Keratinocyte (primary cell): ENCODE results near the gene PSMB2. TPM values are rescaled to one million over a fixed set of nuclear protein-coding genes. Genes with fewer than 3 reads are reported as not detected.

Experiments
- DNase-seq: peaks from one replicate; pipeline ENCODE4 v3.0.0-alpha.2; 2011; ENCODE audit warnings: low read depth, missing footprints, low spot score
- FAIRE-seq: peaks from 2 replicates; lab custom pipeline; 2011; peaks lifted over from hg19 to GRCh38; lab: Jason Lieb, UNC
- H2AFZ ChIP-seq: 2 replicates; pipeline ENCODE4 v1.6.0; 2012; ENCODE audit warnings: low read length, control low read depth, inconsistent platforms; ENCODE audit not compliant: control insufficient read depth
- H3K27ac ChIP-seq: 2 replicates; pipeline ENCODE4 v1.5.1; 2011; ENCODE audit warnings: low read length; ENCODE audit not compliant: control insufficient read depth, insufficient read depth
- H3K27me3 ChIP-seq: 3 replicates; pipeline ENCODE4 v1.6.0; 2011; ENCODE audit warnings: low read length; ENCODE audit not compliant: control insufficient read depth, insufficient read depth; ENCODE audit errors: extremely low read depth
- H3K36me3 ChIP-seq, 2 experiments: 2 replicates in 1 of 2; 3 replicates in 1 of 2; pipeline ENCODE4 v1.5.1; 2011; ENCODE audit warnings: low read length in 2 of 2, mild to moderate bottlenecking in 1 of 2; ENCODE audit not compliant: control insufficient read depth in 2 of 2, insufficient read depth in 2 of 2; ENCODE audit errors: extremely low read depth in 1 of 2
- H3K4me1 ChIP-seq: 3 replicates; pipeline ENCODE4 v1.5.1; 2011; ENCODE audit warnings: low read length; ENCODE audit not compliant: control insufficient read depth, insufficient read depth; ENCODE audit errors: extremely low read depth
- H3K4me2 ChIP-seq: 3 replicates; pipeline ENCODE4 v1.6.0; 2011; ENCODE audit warnings: low read depth, low read length; ENCODE audit not compliant: control insufficient read depth, insufficient read depth; ENCODE audit errors: extremely low read depth
- H3K4me3 ChIP-seq, 3 experiments: fragments of 200-600 bp in 1 of 3; sonication (generic) in 1 of 3; 2 replicates in 2 of 3; 3 replicates in 1 of 3; pipeline ENCODE4 v1.5.1; 2011 to 2016; ENCODE audit warnings: low read length in 3 of 3, mild to moderate bottlenecking in 3 of 3, control low read depth in 2 of 3, inconsistent platforms in 1 of 3, low read depth in 1 of 3, mixed read lengths in 1 of 3, mixed run types in 1 of 3, moderate library complexity in 1 of 3; ENCODE audit not compliant: control insufficient read depth in 2 of 3, insufficient read depth in 2 of 3; ENCODE audit errors: extremely low read depth in 1 of 3
- H3K79me2 ChIP-seq: 2 replicates; pipeline ENCODE4 v1.6.0; 2012; ENCODE audit warnings: low read length; ENCODE audit not compliant: control insufficient read depth, insufficient read depth
- H3K9ac ChIP-seq: 3 replicates; pipeline ENCODE4 v1.6.0; 2011; ENCODE audit warnings: low read length; ENCODE audit not compliant: control insufficient read depth, insufficient read depth; ENCODE audit errors: extremely low read depth
- H3K9me1 ChIP-seq: 3 replicates; pipeline ENCODE4 v1.6.0; 2011; ENCODE audit warnings: low read length; ENCODE audit not compliant: control insufficient read depth, insufficient read depth; ENCODE audit errors: extremely low read depth
- H3K9me3 ChIP-seq: 2 replicates; pipeline ENCODE4 v1.5.1; 2012; ENCODE audit warnings: low read depth, low read length; ENCODE audit not compliant: control insufficient read depth
- H4K20me1 ChIP-seq: 3 replicates; pipeline ENCODE4 v1.6.0; 2011; ENCODE audit warnings: low read length; ENCODE audit not compliant: control insufficient read depth, insufficient read depth; ENCODE audit errors: extremely low read depth
- CTCF ChIP-seq, 3 experiments: IDR thresholded peaks in 1 of 3; conservative IDR thresholded peaks in 1 of 3; optimal IDR thresholded peaks in 1 of 3; 2 replicates in 2 of 3; 3 replicates in 1 of 3; pipeline versions ENCODE3 to v1.5.1; 2011; ENCODE audit warnings: low read length in 3 of 3, mild to moderate bottlenecking in 3 of 3, moderate library complexity in 2 of 3, control low read depth in 1 of 3, inconsistent platforms in 1 of 3; ENCODE audit not compliant: insufficient read depth in 2 of 3; ENCODE audit errors: extremely low read depth in 1 of 3
- EZH2 ChIP-seq: IDR thresholded peaks from one replicate; pipeline ENCODE4 v1.6.1; 2012; ENCODE audit warnings: inconsistent platforms, mild to moderate bottlenecking, low read length, moderate library complexity
- dilution Hi-C: fragments of 300-500 bp; cut with MboI; formaldehyde crosslinking; loops from one replicate; pipeline ENCODE4 v1.7.0; 2020; ENCODE audit warnings: low sequenced_read_pairs; ENCODE audit not compliant: extremely low pct_ligation_motif_present
- polyA plus RNA-seq, 5 experiments: library from polyadenylated mRNA; depleted of rRNA in 3 of 5; stranded (reverse) in 3 of 5; stranded (forward) in 1 of 5; unstranded in 1 of 5; fragments of >200 nt; gene quantifications; 1 replicate in 1 of 5; 2 replicates in 3 of 5; 3 replicates in 1 of 5; pipeline versions ENCODE4 v1.2.1 to v1.2.3, GENCODE V29; 2011 to 2012; ENCODE audit warnings: missing spikeins in 2 of 5, low read depth in 1 of 5, low replicate concordance in 1 of 5

The PSMB2 gene
- polyA plus RNA-seq, 1 donor (not counting 4 experiments of a cell fraction or from before 2014, with no cell fraction given) = 108 TPM

- Histone ChIP-seq H3K27me3 (peaks cover 10% of the 10 kb centered on the region), H3K4me1 (no peaks in the 10 kb centered on the region), H3K36me3 (no peaks in the 10 kb centered on the region), H3K27ac (no peak overlapping the region), H3K4me3 (no peak overlapping the region), H4K20me1 (no peaks in the 10 kb centered on the region), H3K9ac (no peak overlapping the region), H3K9me1 (no peaks in the 10 kb centered on the region), H2AFZ (no peak overlapping the region), H3K79me2 (no peaks in the 10 kb centered on the region), H3K4me2 (no peak overlapping the region), H3K9me3 (no peaks in the 10 kb centered on the region)
- no peak for TF ChIP-seq CTCF (optimal IDR thresholded peaks at IDR 0.05 in 1 of 3, IDR thresholded peaks at IDR 0.05 in 1 of 3, conservative IDR thresholded peaks at IDR 0.05 in 1 of 3; ENCODE audit: extremely low read depth in 1 of 3, insufficient read depth in 2 of 3, low read length in 3 of 3)
- TF ChIP-seq EZH2 = no peak
- no peak for FAIRE-seq
- DNase-seq = no peak
- dilution Hi-C loops = no loop called here
These were observed 38.9 kb upstream of the PSMB2 start for GRCh38 chr1:35680271-35680670.

- no peak for DNase-seq
- TF ChIP-seq EZH2 (no peak), CTCF (optimal IDR thresholded peaks at IDR 0.05 in 1 of 3, IDR thresholded peaks at IDR 0.05 in 1 of 3, conservative IDR thresholded peaks at IDR 0.05 in 1 of 3; ENCODE audit: extremely low read depth in 1 of 3, insufficient read depth in 2 of 3, low read length in 3 of 3) (no peak)
- no peak overlapping the region for H3K9ac ChIP-seq
- dilution Hi-C loops = no loop called here
- no peaks in the 10 kb centered on the region for H4K20me1 ChIP-seq
- H3K4me1 ChIP-seq = no peaks in the 10 kb centered on the region
- no peak overlapping the region for H3K27ac ChIP-seq
- no peak overlapping the region for H3K4me3 ChIP-seq
- no peak for FAIRE-seq
- no peaks in the 10 kb centered on the region for H3K9me3 ChIP-seq
- H3K79me2 ChIP-seq = no peaks in the 10 kb centered on the region
- H3K9me1 ChIP-seq = no peaks in the 10 kb centered on the region
- no peak overlapping the region for H3K4me2 ChIP-seq
- H3K36me3 ChIP-seq = no peaks in the 10 kb centered on the region
- H2AFZ ChIP-seq = no peak overlapping the region
- H3K27me3 ChIP-seq = peaks cover 5% of the 10 kb centered on the region
These were observed 34.4 kb upstream of the PSMB2 start for GRCh38 chr1:35675773-35676172.
